PC-3 (cell line): ENCODE results near the gene HIVEP3. TPM values are rescaled to one million over a fixed set of nuclear protein-coding genes. Genes with fewer than 3 reads are reported as not detected.

ENCODE experiments used
- ATAC-seq: fragments of 200-7000 bp; cut with Tn5 transposase; 2 replicates; pipeline ENCODE4 v1.9.1; 2020; ENCODE audit warnings: mild to moderate bottlenecking, moderate library complexity
- BruUV-seq: library from RNA; stranded (reverse); fragments of 400-500 nt; replicated peaks from 2 replicates; lab custom pipeline; 2021; lab: Mats Ljungman, UMichigan
- CTCF ChIA-PET: fragments of 300-600 bp; sonication (Branson Sonifier 250); formaldehyde crosslinking; loops from one replicate; lab custom pipeline; 2022; ENCODE audit warnings: antibody characterized with exemption; lab: Charles Lee
- POLR2A ChIA-PET: fragments of 300-600 bp; sonication (Branson Sonifier 250); formaldehyde crosslinking; loops from one replicate; lab custom pipeline; 2022; ENCODE audit warnings: antibody characterized with exemption; ENCODE audit not compliant: unreplicated experiment; lab: Charles Lee
- DNase-seq: peaks from one replicate; pipeline ENCODE4 v3.0.0-alpha.2; 2015
- H2AFZ ChIP-seq: fragments of 300-600 bp; sonication (generic); 2 replicates; pipeline ENCODE4 v1.6.0; 2016; ENCODE audit warnings: antibody characterized with exemption, low read length
- H3F3A ChIP-seq: fragments of 300-600 bp; sonication (generic); one replicate; pipeline ENCODE4 v1.6.0; 2017; ENCODE audit warnings: antibody characterized with exemption, low read length, control low read depth, mild to moderate bottlenecking; ENCODE audit not compliant: unreplicated experiment
- H3K27ac ChIP-seq: fragments of 300-600 bp; sonication (generic); 2 replicates; pipeline ENCODE4 v1.5.1; 2016; ENCODE audit warnings: mild to moderate bottlenecking, low read length
- H3K27me3 ChIP-seq: fragments of 300-600 bp; sonication (generic); 2 replicates; pipeline ENCODE4 v1.6.1; 2016; ENCODE audit warnings: low read length, mixed read lengths
- H3K36me3 ChIP-seq: fragments of 300-600 bp; sonication (generic); 2 replicates; pipeline ENCODE4 v1.6.1; 2016; ENCODE audit warnings: low read depth, mixed run types, low read length, mixed read lengths
- H3K4me1 ChIP-seq: fragments of 300-600 bp; sonication (generic); 2 replicates; pipeline ENCODE4 v1.5.1; 2016; ENCODE audit warnings: low read length; ENCODE audit not compliant: insufficient read depth
- H3K4me2 ChIP-seq: fragments of 300-600 bp; sonication (generic); 2 replicates; pipeline ENCODE4 v1.6.0; 2016; ENCODE audit warnings: low read length
- H3K4me3 ChIP-seq: fragments of 300-600 bp; sonication (generic); 2 replicates; pipeline ENCODE4 v1.5.1; 2016; ENCODE audit warnings: mild to moderate bottlenecking, low read length, mixed read lengths
- H3K79me2 ChIP-seq: fragments of 300-600 bp; sonication (generic); 2 replicates; pipeline ENCODE4 v1.6.1; 2017; ENCODE audit warnings: low read length, mixed read lengths
- H3K9ac ChIP-seq: fragments of 300-600 bp; sonication (generic); 2 replicates; pipeline ENCODE4 v1.6.0; 2016; ENCODE audit warnings: mild to moderate bottlenecking, low read length
- H3K9me2 ChIP-seq: fragments of 300-600 bp; sonication (generic); replicated peaks from 2 replicates; pipeline ENCODE4 v1.6.1; 2016; ENCODE audit warnings: mixed run types, low read length, mixed read lengths
- H3K9me3 ChIP-seq: fragments of 300-600 bp; sonication (generic); 2 replicates; pipeline ENCODE4 v1.6.1; 2016; ENCODE audit warnings: low read length, mixed read lengths
- H4K20me1 ChIP-seq: fragments of 300-600 bp; sonication (generic); 2 replicates; pipeline ENCODE4 v1.6.1; 2016; ENCODE audit warnings: low read length, mixed read lengths
- CTCF ChIP-seq: fragments of 300-600 bp; sonication (generic); conservative IDR thresholded peaks from 2 replicates; pipeline ENCODE4 v1.5.1; 2017; ENCODE audit warnings: antibody characterized with exemption, low read depth, mild to moderate bottlenecking, low read length
- EZH2 ChIP-seq: fragments of 300-600 bp; sonication (generic); IDR thresholded peaks from one replicate; pipeline ENCODE4 v1.6.1; 2017; ENCODE audit warnings: antibody characterized with exemption, mild to moderate bottlenecking, low read length; ENCODE audit not compliant: unreplicated experiment
- EZH2phosphoT487 ChIP-seq: fragments of 300-600 bp; sonication (generic); IDR thresholded peaks from 2 replicates; pipeline ENCODE4 v1.6.1; 2018; ENCODE audit warnings: mild to moderate bottlenecking, antibody characterized with exemption, low read length, borderline replicate concordance
- intact Hi-C: fragments of 100-400 bp; cut with micrococcal nuclease; formaldehyde crosslinking; loops from 2 replicates; pipeline ENCODE4 v1.9.0; 2023
- total RNA-seq: library from RNA; depleted of rRNA; stranded (reverse); fragments of >200 nt; gene quantifications from 2 replicates; pipeline ENCODE4 v1.2.3, GENCODE V29; 2014

Gene HIVEP3
- total RNA-seq, 1 experiment from 2014 or later = 9.8 TPM

GRCh38 chr1:41738006-41738405, 180.7 kb downstream of the HIVEP3 start:
- CTCF ChIA-PET = no interaction called here
- Histone ChIP-seq H3K4me2 (no peak overlapping the region), H3K79me2 (no peaks in the 10 kb centered on the region), H3K9me3 (no peaks in the 10 kb centered on the region), H4K20me1 (no peaks in the 10 kb centered on the region), H3K9me2 (no peaks in the 10 kb centered on the region), H3F3A (no peaks in the 10 kb centered on the region), H2AFZ (no peak overlapping the region), H3K4me1 (peaks cover 23% of the 10 kb centered on the region), H3K27ac (no peak overlapping the region), H3K9ac (no peak overlapping the region), H3K4me3 (no peak overlapping the region), H3K36me3 (no peaks in the 10 kb centered on the region), H3K27me3 (no peaks in the 10 kb centered on the region)
- POLR2A ChIA-PET = no interaction called here
- intact Hi-C loops = no loop called here
- ATAC-seq (no peak), DNase-seq (no peak)
- BruUV-seq = no TSS peak
- TF ChIP-seq CTCF (no peak), EZH2phosphoT487 (no peak), EZH2 (no peak)

- no peaks in the 10 kb centered on the region for H3K36me3 ChIP-seq
- ChIA-PET POLR2A (no interaction called here), CTCF (no interaction called here)
- H2AFZ ChIP-seq = no peak overlapping the region
- DNase-seq (no peak), ATAC-seq (no peak)
- H4K20me1 ChIP-seq = no peaks in the 10 kb centered on the region
- no peaks in the 10 kb centered on the region for H3K9me2 ChIP-seq
- no peak overlapping the region for H3K27ac ChIP-seq
- TF ChIP-seq CTCF (no peak), EZH2phosphoT487 (no peak), EZH2 (no peak)
- intact Hi-C loops = no loop called here
- H3K4me3 ChIP-seq = no peak overlapping the region
- H3K9me3 ChIP-seq = no peaks in the 10 kb centered on the region
- no peaks in the 10 kb centered on the region for H3K27me3 ChIP-seq
- H3F3A ChIP-seq = no peaks in the 10 kb centered on the region
- peaks cover 1% of the 10 kb centered on the region; the same call in 1 of the 2 replicates for H3K4me1 ChIP-seq
- H3K4me2 ChIP-seq = no peak overlapping the region
- no peaks in the 10 kb centered on the region for H3K79me2 ChIP-seq
- BruUV-seq = no TSS peak
- H3K9ac ChIP-seq = no peak overlapping the region
These were observed 183.0 kb downstream of the HIVEP3 start for GRCh38 chr1:41735631-41736260.

- H2AFZ ChIP-seq = no peak overlapping the region
- no peaks in the 10 kb centered on the region for H3K9me2 ChIP-seq
- TF ChIP-seq EZH2phosphoT487 (no peak), EZH2 (no peak), CTCF (no peak)
- ATAC-seq = no peak
- DNase-seq = no peak
- H3K9me3 ChIP-seq = no peaks in the 10 kb centered on the region
- H3K36me3 ChIP-seq = no peaks in the 10 kb centered on the region
- no TSS peak for BruUV-seq
- H3K27ac ChIP-seq = no peak overlapping the region
- no peaks in the 10 kb centered on the region for H3K4me1 ChIP-seq
- no peaks in the 10 kb centered on the region for H3K79me2 ChIP-seq
- H4K20me1 ChIP-seq = no peaks in the 10 kb centered on the region
- intact Hi-C loops = no loop called here
- POLR2A ChIA-PET = no interaction called here
- no peak overlapping the region for H3K4me3 ChIP-seq
- no peak overlapping the region for H3K4me2 ChIP-seq
- no peaks in the 10 kb centered on the region for H3K27me3 ChIP-seq
- no peaks in the 10 kb centered on the region for H3F3A ChIP-seq
- CTCF ChIA-PET = no interaction called here
- H3K9ac ChIP-seq = no peak overlapping the region
These were observed 183.6 kb downstream of the HIVEP3 start for GRCh38 chr1:41735139-41735538.
